GM19467 (cell line): ENCODE measurements around the gene ANXA6.

Source experiments
- ATAC-seq: cut with Tn5 transposase; IDR thresholded peaks from one replicate; pipeline ENCODE4 v1.9.1; 2021; ENCODE audit warnings: mild to moderate bottlenecking, moderate library complexity; ENCODE audit not compliant: unreplicated experiment

Gene ANXA6

DNA sequence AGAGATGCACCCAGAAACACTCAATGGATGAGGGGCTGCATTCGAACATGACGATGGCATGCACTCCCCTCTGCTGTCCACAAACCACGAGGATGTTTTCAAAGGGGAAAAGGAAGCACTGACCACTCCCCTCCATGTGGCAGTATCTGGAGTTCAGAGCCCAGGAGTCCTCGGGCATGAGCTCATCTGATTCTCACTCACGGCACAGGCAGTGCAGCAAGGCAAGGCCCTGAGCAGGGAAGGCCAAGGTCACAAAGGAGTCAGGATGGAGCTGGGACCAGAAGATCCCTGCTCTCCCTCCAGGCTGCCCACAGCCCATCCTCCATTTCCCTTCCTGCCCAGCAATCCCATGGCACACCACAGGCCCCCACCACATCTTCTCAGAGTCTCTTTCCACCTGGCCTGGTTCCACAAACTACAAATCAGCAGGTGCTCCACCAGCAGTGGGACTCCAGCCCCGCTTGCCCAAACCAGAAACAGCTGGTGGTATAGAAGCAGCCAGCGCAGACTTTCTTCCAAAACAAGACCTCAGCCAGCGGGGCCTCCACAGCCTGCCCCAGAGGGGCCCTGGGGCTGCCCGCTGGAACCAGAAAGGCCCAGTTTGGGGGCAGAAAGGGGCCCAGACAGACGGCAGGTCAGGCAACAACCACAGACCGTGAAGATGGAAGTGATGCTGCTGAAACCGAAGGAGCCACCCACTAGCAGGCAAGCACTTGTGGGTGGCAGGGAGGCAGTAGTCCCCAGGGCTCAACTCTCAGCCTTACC lies 89.0 kb downstream of the ANXA6 start:
- ATAC-seq = peak; percentile 60

DNA sequence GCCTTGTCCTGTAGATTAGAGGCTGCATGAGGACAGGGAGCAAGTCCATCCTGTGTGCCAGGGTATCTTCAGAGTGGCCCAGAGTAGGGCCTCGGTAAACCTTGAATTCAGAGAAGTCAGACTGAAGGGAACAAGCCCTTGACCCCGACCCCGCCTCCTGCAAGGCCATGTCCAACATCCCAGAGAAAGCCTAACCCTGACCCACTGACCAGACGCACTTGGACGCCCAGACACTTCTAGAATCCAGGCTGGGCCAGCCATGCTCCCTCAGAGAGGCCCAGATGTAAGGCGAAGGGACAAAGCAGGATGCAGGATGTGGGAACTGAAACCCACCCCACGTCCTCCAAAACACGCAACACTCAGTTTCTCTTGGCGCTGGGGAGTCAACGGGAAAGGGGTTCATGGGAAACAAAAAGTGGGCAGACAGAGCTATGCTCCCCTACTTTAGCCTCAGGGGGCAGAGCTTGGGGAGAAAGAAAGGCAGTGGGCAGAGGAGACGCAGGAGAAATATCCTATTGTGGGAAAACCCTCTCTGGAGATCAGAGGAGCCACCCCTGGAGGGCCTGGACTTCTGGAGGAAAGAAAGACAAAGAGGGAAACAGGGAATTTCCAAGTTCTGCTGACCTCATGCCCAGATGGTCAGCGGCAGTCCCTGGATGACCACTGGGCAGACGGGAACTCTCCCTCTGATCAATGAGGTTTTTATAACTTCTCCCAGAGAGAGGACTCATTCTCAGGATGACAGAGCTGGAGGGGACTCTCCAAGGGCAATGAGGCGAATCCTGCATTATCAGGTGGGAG lies 89.7 kb downstream of the ANXA6 start:
- ATAC-seq = peak; percentile 4

DNA sequence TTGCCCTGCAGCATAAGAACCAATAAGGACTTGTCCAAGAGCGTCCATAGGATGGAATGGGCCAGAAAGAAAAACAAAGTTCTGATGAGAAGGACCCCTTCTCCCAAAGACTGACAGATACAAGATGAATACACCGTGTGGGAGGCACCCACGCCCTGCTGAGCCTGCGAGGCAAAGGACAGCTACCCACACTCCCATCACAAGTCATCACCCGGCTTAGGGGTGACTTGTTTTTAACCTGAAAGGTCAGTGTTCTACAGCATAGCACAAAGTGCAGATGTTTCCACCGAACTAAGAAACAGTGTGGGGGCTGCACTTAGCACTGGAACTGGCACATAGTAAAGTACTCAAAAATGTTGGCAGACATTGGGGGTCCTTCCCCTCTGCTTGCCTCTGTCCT lies 90.7 kb downstream of the ANXA6 start:
- ATAC-seq = no peak

DNA sequence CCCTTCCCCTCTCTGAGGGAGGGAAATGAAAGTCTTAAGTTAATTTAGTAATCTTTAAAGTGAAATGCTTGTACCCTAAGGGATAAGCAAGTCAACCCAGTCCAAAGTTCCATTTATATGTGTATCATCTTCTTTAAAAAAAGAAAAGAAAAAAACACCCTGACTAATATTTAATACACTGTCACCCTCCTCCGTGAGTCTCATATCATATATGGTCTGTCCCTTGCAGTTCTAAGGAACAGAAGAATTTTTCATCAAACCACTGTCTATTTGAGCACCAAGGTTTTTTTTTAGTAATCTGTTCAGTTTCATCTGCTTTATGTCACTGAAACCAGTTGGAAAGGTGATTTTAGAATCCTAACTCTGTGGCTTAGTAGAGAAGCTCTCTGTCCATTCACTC lies 92.0 kb downstream of the ANXA6 start:
- no peak for ATAC-seq

DNA sequence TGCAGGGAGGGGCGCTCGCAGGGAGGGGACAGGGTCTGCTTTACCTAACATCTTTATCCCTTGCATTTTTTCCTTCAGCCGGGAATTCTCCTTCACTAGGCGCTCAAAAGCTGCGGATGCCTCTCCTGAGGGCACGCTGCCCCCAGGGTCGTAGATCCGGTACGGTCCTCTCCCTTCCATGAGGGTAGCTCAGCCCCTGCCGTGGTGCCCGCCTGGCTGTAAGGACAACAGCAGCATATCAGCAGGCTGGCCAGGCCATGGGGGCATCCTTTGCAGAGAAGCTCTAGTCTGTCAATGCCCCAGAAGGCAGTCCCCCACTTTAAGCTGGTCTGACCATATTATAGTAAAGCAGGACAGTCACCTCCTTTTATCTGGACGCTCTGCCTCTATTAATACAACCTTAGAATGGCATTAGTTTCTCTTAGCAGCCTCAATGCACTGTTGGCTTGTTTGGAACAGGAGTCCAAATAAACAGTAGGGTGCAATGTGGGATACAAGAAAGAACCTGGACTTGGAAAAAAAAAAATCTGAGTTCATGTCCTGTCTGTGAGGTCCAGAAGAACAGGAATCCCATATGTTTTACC lies 92.6 kb downstream of the ANXA6 start:
- no peak for ATAC-seq

DNA sequence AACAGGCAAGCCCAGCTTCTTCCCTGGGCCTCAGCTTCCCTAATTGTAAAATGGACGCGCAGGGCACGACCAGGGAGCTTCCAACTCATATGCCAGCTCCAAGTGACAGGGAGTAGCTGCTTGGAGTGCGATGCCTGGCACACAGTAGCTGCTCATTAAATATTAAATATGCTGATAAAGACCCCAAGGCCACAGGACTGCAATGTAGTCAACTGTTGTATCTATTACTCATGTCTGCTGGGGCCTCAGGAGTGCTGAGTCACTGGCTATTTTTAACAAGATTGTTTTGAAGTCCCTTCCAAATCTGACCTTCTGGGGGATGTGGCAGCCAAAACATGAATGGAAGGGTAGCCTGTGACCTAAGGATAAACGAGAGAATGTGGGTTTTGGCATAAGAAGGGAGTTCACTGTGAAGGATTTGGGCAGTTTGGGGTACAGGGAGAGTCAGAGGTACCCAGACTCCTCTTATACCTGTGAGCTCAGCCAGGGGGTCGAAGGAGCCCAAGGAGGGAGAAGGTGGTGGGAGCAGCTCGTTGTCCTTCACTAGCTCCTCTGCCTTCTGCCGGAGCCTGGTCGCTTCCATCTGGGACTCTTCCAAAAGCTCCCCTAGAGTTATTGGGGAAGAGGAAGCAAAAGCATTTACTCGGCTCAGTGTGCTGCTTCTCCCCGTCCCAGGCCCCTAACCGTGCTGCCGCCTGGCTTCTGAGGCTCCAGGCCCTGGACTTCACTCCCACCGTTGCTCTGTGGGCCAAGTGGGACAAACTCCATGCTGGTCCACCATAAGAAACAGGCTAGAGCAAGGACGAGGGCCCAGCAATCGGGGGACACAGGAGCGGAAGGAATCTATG lies 94.2 kb downstream of the ANXA6 start:
- ATAC-seq = no peak

DNA sequence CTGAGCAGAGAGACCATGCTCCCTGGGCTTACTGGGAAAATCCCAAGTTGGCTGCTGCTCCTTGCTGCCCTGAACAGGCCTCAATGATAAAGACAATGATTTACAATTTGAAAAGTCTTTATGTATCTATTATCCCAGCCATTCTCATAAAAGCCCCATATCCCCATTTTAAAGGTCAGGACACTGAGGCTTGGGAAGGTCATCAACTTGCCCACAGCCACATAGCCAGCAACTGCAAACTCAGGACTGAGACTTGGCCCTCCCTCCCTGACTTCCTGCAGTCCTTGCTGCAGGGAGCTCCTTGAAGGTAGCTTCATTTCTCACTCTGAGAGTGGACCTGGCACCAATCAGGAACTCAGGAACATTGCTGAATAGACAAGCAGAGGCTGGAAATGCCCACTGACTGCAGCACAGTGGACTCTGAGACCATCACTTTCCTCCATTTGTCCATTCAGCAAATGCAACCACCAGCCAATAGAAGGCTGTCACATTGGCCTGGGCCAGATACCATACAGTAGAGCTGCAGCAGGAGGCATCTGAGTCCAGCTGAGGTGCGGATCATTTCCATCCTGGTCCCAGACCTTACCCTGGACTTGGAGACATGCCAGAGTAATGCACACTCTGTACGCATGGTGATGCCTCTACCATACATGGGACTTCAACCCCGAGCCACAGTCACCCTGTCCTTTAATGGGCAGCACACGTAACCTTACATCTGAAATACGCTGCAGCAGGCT lies 95.0 kb downstream of the ANXA6 start:
- ATAC-seq = no peak

DNA sequence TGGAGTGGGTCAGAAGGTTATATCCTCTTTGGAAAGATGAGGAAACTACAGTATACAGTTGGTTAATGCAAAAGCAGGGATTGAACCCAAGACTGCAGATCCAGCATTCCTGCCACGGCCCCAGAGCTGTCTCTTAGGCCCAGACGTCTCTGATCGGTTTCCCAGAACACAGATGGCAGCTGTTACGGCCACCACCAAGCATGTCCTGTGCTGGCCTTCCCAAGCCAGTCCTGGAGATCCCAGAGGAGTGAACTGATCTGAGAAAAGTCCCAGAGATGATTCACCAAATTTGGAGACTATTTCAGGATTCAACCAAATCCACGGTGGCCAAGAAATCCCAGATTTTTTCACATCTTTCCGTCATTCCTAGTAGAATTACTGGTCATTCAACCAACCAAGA lies 96.8 kb downstream of the ANXA6 start:
- ATAC-seq = no peak

DNA sequence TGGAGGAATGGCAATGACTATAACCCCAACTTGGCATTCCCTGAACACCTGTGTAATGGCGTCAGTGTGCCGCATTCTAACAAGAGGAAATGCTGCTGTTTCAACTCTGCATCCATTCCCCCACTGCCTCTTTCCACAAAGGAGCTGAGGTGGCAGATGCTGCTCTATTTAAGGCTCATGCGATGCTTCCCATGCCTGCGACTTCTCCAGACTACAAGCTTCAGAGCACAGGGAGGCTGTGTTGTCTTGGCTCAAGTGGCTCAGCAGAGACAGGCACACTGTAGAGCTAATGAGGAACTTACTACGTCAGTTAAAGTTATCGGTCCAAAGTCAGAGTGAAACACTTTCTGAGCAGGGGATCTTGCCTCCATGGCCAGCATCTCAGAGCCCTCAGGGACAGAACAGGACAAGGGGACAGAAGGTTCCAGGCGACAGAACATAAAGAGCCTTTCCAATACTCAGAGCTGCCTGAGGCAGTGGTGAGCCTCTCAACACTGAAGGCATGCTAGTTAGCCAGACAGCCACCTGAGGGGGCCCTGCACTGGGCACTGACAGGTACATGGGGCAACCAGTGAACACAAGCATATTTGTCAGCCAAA lies 98.6 kb downstream of the ANXA6 start:
- no peak for ATAC-seq

DNA sequence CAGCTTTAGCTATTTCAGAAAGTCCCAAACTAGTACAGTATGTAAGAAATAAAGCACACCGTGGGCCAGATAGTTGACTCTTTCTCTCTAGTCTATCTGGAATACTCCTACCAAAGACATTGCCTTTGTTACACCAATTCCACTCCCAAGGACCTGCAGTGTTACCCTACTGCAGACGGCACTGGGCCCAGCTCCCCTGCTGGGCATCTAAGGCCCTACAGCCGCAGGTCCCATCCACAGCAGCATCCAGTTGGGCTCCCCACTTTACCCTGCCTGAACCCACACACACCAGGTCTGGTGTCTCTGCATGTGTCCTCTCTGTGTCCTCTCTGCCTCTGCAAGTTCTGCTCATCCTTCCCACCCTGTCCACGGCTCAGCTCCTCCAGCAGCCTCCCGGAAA lies 99.3 kb downstream of the ANXA6 start:
- no peak for ATAC-seq

DNA sequence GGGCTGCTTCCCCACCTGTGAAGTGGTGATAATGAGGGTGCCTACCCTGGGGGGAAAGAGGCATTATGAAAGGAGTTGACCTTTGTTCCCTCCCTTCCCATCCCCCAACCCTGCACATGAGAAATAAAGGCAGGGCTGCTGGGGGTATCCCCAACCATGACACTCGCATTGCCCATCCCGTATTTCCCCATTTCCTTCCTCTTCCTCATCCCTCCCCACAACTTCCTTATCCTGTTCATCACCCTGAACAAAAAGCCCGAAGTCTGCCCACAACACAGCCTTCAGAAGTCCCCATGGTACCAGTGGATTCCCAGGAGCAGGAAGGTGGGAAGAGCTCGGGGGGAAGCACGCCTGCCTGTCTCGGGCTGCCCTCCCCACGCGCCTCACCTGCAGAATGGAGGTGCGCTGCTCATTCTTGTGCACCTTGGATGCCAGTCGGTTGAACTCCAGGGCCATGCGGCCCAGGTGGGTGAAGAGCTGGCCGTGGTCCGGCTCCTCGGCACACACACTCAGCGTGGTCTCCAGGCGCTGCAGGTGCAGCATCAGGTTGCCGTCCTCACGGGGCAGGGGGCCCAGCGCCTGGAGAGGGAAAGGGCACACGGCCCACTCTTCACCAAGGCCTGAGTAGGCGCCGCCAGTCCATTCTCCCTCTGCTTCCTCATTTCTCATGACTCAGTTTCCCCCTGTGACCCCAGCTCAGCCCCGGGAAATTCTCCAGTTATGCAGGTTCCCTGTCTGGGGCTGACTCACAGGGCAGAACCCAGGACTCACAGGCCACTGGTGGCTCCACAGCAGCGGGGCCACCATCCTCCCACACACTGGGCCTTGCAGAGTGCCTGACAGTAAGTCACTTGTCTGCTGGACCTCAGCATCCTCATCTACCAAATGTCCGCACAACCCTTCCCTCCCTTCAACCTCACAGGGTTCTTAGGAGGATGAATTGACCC lies 100.9 kb downstream of the ANXA6 start:
- no peak for ATAC-seq

DNA sequence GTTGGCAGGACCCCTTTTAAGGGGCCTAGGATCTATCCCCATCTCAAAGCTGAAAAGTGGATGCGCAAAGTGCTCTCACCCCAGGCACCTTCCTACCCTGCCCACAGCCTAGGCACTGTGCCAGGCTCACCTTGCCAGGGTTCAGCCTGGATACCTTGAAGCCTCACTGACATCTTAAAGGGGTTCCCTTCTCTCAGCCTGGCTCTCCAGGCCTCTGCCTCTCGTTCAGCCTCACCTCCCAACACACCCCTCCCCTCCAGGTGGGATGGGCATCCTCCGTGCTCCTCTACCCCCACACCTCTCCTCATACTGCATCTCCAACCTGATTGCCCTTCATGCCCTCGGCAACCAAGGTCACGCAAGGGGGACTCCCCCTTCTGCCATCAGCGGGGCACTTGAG lies 102.2 kb downstream of the ANXA6 start:
- no peak for ATAC-seq

DNA sequence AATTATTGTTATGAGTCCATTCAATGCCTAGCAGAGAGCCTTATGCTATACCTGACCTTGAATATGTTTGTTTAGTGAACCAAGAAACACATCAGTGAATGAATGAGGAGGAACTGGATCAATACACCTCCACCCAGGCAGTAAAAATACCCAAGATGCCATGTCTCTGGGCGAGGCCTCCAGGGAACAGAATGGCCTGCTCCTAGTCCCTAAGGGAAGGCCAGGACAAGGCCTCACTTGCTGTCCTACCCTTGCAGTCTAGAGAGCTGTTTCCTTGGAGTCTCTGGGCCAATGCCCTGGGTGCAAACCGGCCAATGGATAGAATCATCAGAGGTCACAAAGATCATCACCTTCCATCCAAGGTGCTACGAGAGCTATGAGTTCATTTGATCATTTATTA lies 102.9 kb downstream of the ANXA6 start:
- ATAC-seq = no peak

DNA sequence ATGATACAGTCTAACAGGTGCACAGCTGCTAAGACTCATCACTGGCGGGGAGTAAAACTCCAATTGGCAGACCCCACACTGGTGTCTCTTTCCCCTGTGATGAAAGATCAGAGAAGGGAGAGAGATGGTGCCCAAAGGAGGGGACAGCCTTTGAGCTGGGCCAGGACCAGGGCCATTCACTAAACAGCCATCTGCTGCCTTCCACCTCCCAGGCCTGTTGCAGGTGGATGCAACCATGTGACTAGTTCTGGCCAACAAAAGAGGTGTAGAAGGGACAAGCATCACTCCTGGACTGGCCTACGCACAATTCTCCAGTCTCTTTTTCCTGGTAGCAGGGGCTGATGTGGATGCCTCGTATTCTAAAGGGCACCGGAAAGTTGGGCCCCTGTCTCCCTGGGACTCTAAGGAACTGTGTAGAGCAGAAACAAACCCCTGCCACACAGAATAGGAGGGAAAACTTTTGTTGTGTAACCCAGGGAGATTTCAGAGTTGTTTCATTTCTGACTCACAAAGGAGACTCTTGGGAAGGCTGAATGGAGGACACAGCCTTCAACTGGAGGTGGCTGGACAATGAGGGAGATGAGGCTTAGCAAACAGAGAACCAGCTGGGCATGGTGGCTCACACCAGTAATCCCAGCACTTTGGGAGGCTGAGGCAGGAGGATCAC lies 103.7 kb downstream of the ANXA6 start:
- ATAC-seq = no peak

DNA sequence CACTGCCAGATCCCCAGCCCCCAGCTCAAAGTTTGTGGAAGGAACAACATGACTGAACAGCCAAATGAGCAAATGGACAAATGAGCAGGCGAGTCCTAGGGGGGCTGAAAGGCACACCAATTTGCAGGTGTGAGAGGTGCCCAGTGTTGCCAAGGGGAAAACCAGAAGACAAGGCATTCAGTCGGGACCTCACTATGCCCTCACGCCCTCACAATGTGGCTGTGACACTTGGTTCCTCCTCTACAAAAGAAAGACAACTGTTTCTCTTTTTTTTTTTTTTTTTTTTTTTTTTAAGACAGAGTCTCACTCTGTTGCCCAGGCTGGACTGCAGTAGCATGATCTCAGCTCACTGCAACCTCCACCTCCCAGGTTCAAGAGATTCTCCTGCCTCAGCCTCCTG lies 104.7 kb downstream of the ANXA6 start:
- no peak for ATAC-seq

DNA sequence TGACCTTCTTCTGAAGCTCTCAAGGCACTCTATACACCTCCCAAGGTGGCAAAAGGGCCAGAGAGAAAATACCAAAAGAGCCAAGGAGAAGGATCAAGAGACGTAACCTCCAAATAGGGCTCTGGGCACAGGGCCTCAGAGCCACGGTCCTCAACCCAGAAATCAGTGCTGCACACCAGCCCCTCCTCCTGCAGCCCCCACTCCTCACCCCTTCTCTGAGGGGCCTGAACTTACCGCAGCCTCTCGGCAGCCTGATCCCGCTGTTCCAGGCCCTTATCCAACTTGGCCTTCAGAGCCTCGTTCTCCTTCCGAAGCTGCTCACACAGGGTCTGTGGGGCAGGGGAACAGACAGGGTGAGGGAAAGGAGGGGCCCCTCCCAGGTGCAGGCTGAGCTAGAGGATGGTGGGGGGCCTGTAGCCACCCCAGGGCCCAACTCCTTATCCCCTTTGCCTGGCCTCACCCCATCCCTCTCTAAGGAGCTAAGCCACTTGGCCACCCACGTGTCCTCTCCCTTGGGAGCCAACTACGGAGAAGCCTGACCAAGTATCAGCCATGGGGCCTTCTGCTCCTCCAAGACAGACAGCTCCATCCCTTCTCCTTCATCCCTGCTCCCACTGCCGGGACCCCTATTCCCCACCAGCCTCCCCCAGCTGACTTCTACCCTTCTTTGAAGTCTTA lies 105.5 kb downstream of the ANXA6 start:
- no peak for ATAC-seq

DNA sequence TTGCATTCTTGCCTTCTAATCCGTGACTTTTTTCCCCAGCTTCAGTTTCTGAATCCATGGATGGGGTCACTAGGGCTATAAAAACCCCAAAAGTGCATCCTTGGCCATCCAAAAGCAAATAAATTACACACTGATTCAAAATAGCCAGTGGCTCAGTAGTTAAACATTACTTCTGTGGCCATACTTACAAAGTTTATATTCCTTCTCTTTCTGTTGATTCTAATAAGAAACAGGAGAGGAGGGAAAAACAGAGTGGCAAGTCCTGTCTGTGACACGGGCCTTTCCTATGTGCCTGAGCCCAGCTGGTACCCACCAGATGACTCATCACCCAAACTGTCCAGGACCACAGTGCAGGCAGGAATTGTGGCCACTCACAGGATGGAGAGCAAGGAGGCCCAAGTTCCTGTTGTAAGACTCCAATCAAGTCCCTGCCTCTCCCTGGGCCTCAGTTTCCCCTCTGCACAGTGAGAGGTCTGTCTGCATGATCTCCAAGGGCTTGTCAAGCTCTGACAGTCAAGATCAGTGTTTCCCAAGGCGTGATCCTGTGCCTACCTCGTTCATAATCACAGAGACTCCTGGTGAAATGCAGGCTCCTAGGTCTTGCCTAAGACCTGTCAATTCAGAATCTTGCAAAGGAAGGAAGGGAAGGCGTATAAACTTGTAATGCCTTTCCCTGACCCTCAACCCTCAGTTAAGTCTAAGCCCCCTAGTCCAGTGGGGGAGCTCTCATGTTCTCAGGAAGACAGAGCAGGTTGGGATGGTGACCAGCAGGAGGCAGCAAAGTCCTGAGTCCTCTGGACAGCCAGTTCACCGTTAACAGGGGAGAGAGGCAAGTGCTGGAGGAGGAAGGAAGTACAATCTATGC lies 106.3 kb downstream of the ANXA6 start:
- ATAC-seq = peak; percentile 63
